H1 (cell line): Measurements from ENCODE around the gene GPATCH4. TPM values are rescaled to one million over a fixed set of nuclear protein-coding genes. Genes with fewer than 3 reads are reported as not detected.

Source experiments
- CTCF ChIA-PET: fragments of 300-600 bp; sonication (Branson Sonifier 250); formaldehyde crosslinking; loops from one replicate; lab custom pipeline; 2021; ENCODE audit not compliant: partially characterized antibody; lab: Charles Lee
- POLR2A ChIA-PET: fragments of 300-600 bp; sonication (Branson Sonifier 250); formaldehyde crosslinking; loops from one replicate; lab custom pipeline; 2021; ENCODE audit warnings: inconsistent platforms; ENCODE audit not compliant: partially characterized antibody; lab: Charles Lee
- DNase-seq, 2 experiments: peaks; one replicate each; pipeline versions ENCODE4 v3.0.0 to v3.0.0-alpha.2; 2010 to 2022; ENCODE audit warnings: low spot score in 2 of 2, low read depth in 1 of 2, mixed read lengths in 1 of 2
- FAIRE-seq: peaks from 2 replicates; lab custom pipeline; 2011; peaks lifted over from hg19 to GRCh38; lab: Jason Lieb, UNC
- H2AFZ ChIP-seq: 2 replicates; pipeline ENCODE4 v1.8.1; 2012; ENCODE audit warnings: low read length, inconsistent platforms
- H2AK5ac ChIP-seq: 2 replicates; pipeline ENCODE4 v1.6.1; 2013; ENCODE audit warnings: low read depth, low read length
- H2BK120ac ChIP-seq: replicated peaks from 2 replicates; pipeline ENCODE3; 2013; ENCODE audit warnings: low read depth, low read length, inconsistent platforms
- H2BK12ac ChIP-seq: 2 replicates; pipeline ENCODE4 v1.6.1; 2013; ENCODE audit warnings: low read depth, low read length
- H2BK15ac ChIP-seq: 2 replicates; pipeline ENCODE4 v1.6.1; 2013; ENCODE audit warnings: low read length
- H2BK20ac ChIP-seq: 2 replicates; pipeline ENCODE4 v1.6.1; 2013; ENCODE audit warnings: low read length
- H2BK5ac ChIP-seq: 2 replicates; pipeline ENCODE4 v1.6.1; 2013; ENCODE audit warnings: low read depth, low read length
- H3K14ac ChIP-seq: 2 replicates; pipeline ENCODE4 v1.6.1; 2013; ENCODE audit warnings: inconsistent platforms; ENCODE audit not compliant: insufficient read length
- H3K18ac ChIP-seq: 2 replicates; pipeline ENCODE4 v1.6.1; 2013; ENCODE audit warnings: low read length; ENCODE audit errors: extremely low read depth
- H3K23ac ChIP-seq: 2 replicates; pipeline ENCODE4 v1.6.1; 2013; ENCODE audit warnings: inconsistent platforms; ENCODE audit not compliant: insufficient read length
- H3K23me2 ChIP-seq: 2 replicates; pipeline ENCODE4 v1.6.1; 2013; ENCODE audit warnings: low read depth, low read length
- H3K27ac ChIP-seq: 2 replicates; pipeline ENCODE4 v1.6.1; 2011; ENCODE audit warnings: low read depth, low read length, inconsistent platforms
- H3K27me3 ChIP-seq, 4 experiments: replicated peaks in 1 of 4; 1 replicate in 1 of 4; 2 replicates in 3 of 4; pipeline versions ENCODE4 v1.6.1 to v1.8.1; 2011 to 2013; ENCODE audit warnings: low read length in 3 of 4, mild to moderate bottlenecking in 3 of 4, inconsistent platforms in 2 of 4, mixed read lengths in 2 of 4, moderate library complexity in 1 of 4; ENCODE audit not compliant: control insufficient read depth in 3 of 4, insufficient read depth in 3 of 4; ENCODE audit errors: extremely low read depth in 1 of 4
- H3K36me3 ChIP-seq, 4 experiments: 2 replicates each; pipeline versions ENCODE4 v1.6.1 to v1.8.1; 2011 to 2013; ENCODE audit warnings: mild to moderate bottlenecking in 4 of 4, low read length in 3 of 4, moderate library complexity in 2 of 4, control low read depth in 1 of 4, inconsistent platforms in 1 of 4; ENCODE audit not compliant: insufficient read depth in 4 of 4, control insufficient read depth in 2 of 4
- H3K4ac ChIP-seq: replicated peaks from 2 replicates; pipeline ENCODE3; 2013; ENCODE audit warnings: low read length, low read depth, mixed read lengths, inconsistent platforms; ENCODE audit not compliant: insufficient read length
- H3K4me1 ChIP-seq, 4 experiments: replicated peaks in 1 of 4; 1 replicate in 1 of 4; 2 replicates in 3 of 4; pipeline versions ENCODE4 v1.6.1 to v1.8.1; 2011 to 2013; ENCODE audit warnings: low read length in 3 of 4, inconsistent platforms in 2 of 4, mixed read lengths in 1 of 4; ENCODE audit not compliant: insufficient read depth in 4 of 4, control insufficient read depth in 3 of 4
- H3K4me2 ChIP-seq, 2 experiments: 2 replicates each; pipeline versions ENCODE4 v1.6.1 to v1.8.1; 2011 to 2013; ENCODE audit warnings: low read depth in 2 of 2, low read length in 2 of 2, control low read depth in 1 of 2, inconsistent platforms in 1 of 2, mild to moderate bottlenecking in 1 of 2; ENCODE audit not compliant: insufficient read depth in 1 of 2
- H3K4me3 ChIP-seq, 4 experiments: fragments of 200-600, 300-600 bp in 1 of 4; sonication (generic), shearing (Covaris generic), sonication (Bioruptor Twin) in 1 of 4; 2 replicates each; pipeline versions ENCODE4 v1.5.1 to v1.8.1; 2011 to 2016; ENCODE audit warnings: low read length in 4 of 4, low read depth in 3 of 4, control low read depth in 2 of 4, inconsistent platforms in 2 of 4, mild to moderate bottlenecking in 2 of 4, mixed read lengths in 1 of 4, moderate library complexity in 1 of 4; ENCODE audit not compliant: insufficient read depth in 2 of 4; ENCODE audit errors: extremely low read depth in 1 of 4
- H3K56ac ChIP-seq: replicated peaks from 2 replicates; pipeline ENCODE3; 2013; ENCODE audit warnings: low read depth, mild to moderate bottlenecking, mixed read lengths, low read length, inconsistent platforms; ENCODE audit not compliant: insufficient read length
- H3K79me1 ChIP-seq: 2 replicates; pipeline ENCODE4 v1.6.1; 2013; ENCODE audit warnings: low read depth, low read length, control low read depth
- H3K79me2 ChIP-seq, 2 experiments: 2 replicates each; pipeline versions ENCODE4 v1.6.1 to v1.8.1; 2012 to 2013; ENCODE audit warnings: low read length in 2 of 2, mild to moderate bottlenecking in 2 of 2, inconsistent platforms in 1 of 2; ENCODE audit not compliant: insufficient read depth in 2 of 2, control insufficient read depth in 1 of 2
- H3K9ac ChIP-seq, 4 experiments: replicated peaks in 1 of 4; 1 replicate in 1 of 4; 2 replicates in 3 of 4; pipeline versions ENCODE4 v1.6.1 to v1.8.1; 2011 to 2013; ENCODE audit warnings: low read depth in 3 of 4, low read length in 3 of 4, control low read depth in 2 of 4, mild to moderate bottlenecking in 2 of 4, moderate library complexity in 2 of 4, inconsistent platforms in 1 of 4; ENCODE audit errors: extremely low read depth in 1 of 4
- H3K9me3 ChIP-seq, 2 experiments: 2 replicates each; pipeline versions ENCODE4 v1.6.1 to v1.8.1; 2012 to 2013; ENCODE audit warnings: mild to moderate bottlenecking in 2 of 2, moderate library complexity in 2 of 2, control low read depth in 1 of 2, inconsistent platforms in 1 of 2, low read depth in 1 of 2, low read length in 1 of 2, mixed read lengths in 1 of 2; ENCODE audit not compliant: insufficient read depth in 2 of 2
- H4K20me1 ChIP-seq, 2 experiments: replicated peaks in 1 of 2; 2 replicates each; pipeline versions ENCODE3 to v1.8.1; 2011 to 2013; ENCODE audit warnings: inconsistent platforms in 2 of 2, low read length in 2 of 2, mild to moderate bottlenecking in 1 of 2; ENCODE audit not compliant: insufficient read depth in 2 of 2, control insufficient read depth in 1 of 2
- H4K5ac ChIP-seq: 2 replicates; pipeline ENCODE4 v1.6.1; 2013; ENCODE audit warnings: low read length, low read depth, mixed read lengths, inconsistent platforms; ENCODE audit not compliant: insufficient read length
- H4K8ac ChIP-seq: 2 replicates; pipeline ENCODE4 v1.8.0; 2013; ENCODE audit warnings: mild to moderate bottlenecking, moderate library complexity, low read length, inconsistent platforms; ENCODE audit not compliant: insufficient read depth; ENCODE audit errors: extremely low read depth
- H4K91ac ChIP-seq: replicated peaks from 2 replicates; pipeline ENCODE3; 2013; ENCODE audit warnings: low read length, mixed read lengths, inconsistent platforms; ENCODE audit not compliant: insufficient read length
- ASH2L ChIP-seq: fragments of 200-600, 300-600 bp; sonication (generic); IDR thresholded peaks from one replicate; pipeline ENCODE4 v1.7.1; 2017; ENCODE audit warnings: low read length
- BRCA1 ChIP-seq: IDR thresholded peaks from 2 replicates; pipeline ENCODE4 v1.6.1; 2012; ENCODE audit warnings: low read depth, low read length, improper control_type of control experiment
- CBX5 ChIP-seq: fragments of 300-800, 300-1000 bp; sonication (generic); IDR thresholded peaks from 2 replicates; pipeline ENCODE4 v1.7.1; 2016; ENCODE audit warnings: antibody characterized with exemption, low read length, low read depth
- CBX8 ChIP-seq: fragments of 300-800, 300-1000 bp; sonication (generic); IDR thresholded peaks from 2 replicates; pipeline ENCODE4 v1.7.1; 2016; ENCODE audit warnings: low read depth, low read length, borderline replicate concordance
- CHD1 ChIP-seq: IDR thresholded peaks from 2 replicates; pipeline ENCODE4 v1.6.1; 2012; ENCODE audit warnings: low read depth, low read length, improper control_type of control experiment
- CREB1 ChIP-seq: IDR thresholded peaks from 2 replicates; pipeline ENCODE4 v1.6.1; 2012; ENCODE audit warnings: inconsistent platforms
- KDM4A ChIP-seq: IDR thresholded peaks from one replicate; pipeline ENCODE4 v1.7.1; 2012; ENCODE audit warnings: low read depth, mild to moderate bottlenecking, moderate library complexity, low read length, inconsistent platforms; ENCODE audit not compliant: severe bottlenecking
- NANOG ChIP-seq: IDR thresholded peaks from 2 replicates; pipeline ENCODE4 v1.6.1; 2011; ENCODE audit warnings: low read length, low read depth, mild to moderate bottlenecking, inconsistent platforms; ENCODE audit not compliant: insufficient read depth, poor library complexity, severe bottlenecking
- POU5F1 ChIP-seq: IDR thresholded peaks from 2 replicates; pipeline ENCODE4 v1.6.1; 2011; ENCODE audit warnings: low read depth, mild to moderate bottlenecking, low read length, moderate library complexity
- RFX5 ChIP-seq: IDR thresholded peaks from 2 replicates; pipeline ENCODE4 v1.6.1; 2011; ENCODE audit warnings: low read depth, low read length, improper control_type of control experiment, borderline replicate concordance
- SRF ChIP-seq: IDR thresholded peaks from 2 replicates; pipeline ENCODE4 v1.6.1; 2011; ENCODE audit warnings: mild to moderate bottlenecking, low read depth, low read length, moderate library complexity
- SUZ12 ChIP-seq: fragments of 200-600 bp; sonication (generic); IDR thresholded peaks from 2 replicates; pipeline ENCODE4 v1.6.1; 2012; ENCODE audit warnings: mild to moderate bottlenecking, inconsistent platforms, low read length, moderate library complexity, mixed read lengths
- TEAD4 ChIP-seq: IDR thresholded peaks from 2 replicates; pipeline ENCODE4 v1.6.1; 2012; ENCODE audit warnings: low read depth, low read length, inconsistent platforms, mixed read lengths
- YY1 ChIP-seq: IDR thresholded peaks from 2 replicates; pipeline ENCODE4 v1.6.1; 2011; ENCODE audit warnings: low read depth, mild to moderate bottlenecking, low read length
- WGBS, 2 experiments: shearing (Covaris generic) in 1 of 2; methylation state at CpG; one replicate each; pipeline versions ENCODE4 v1.1.6 to v1.1.7; 2013 to 2015; ENCODE audit warnings: low lambda C conversion rate in 2 of 2, mixed read lengths in 2 of 2, inconsistent platforms in 1 of 2, low coverage in 1 of 2, missing lambda C conversion rate in 1 of 2; ENCODE audit not compliant: insufficient replicate concordance in 2 of 2, insufficient coverage in 1 of 2, insufficient read length in 1 of 2; ENCODE audit errors: extremely low coverage in 1 of 2, missing lambda C conversion rate in 1 of 2; 5-methylcytosine and 5-hydroxymethylcytosine counted together
- polyA plus RNA-seq, 7 experiments: library from polyadenylated mRNA; depleted of rRNA in 3 of 7; stranded (reverse) in 5 of 7; unstranded in 2 of 7; fragments of >200 nt in 5 of 7; fragments of 200-250 nt in 2 of 7; gene quantifications; 1 replicate in 5 of 7; 2 replicates in 1 of 7; 4 replicates in 1 of 7; pipeline versions ENCODE4 v1.2.1 to v1.2.3, GENCODE V29; 2011 to 2013; ENCODE audit warnings: missing spikeins in 2 of 7, mixed read lengths in 2 of 7
- total RNA-seq: library from RNA; stranded (reverse); fragmentation: NEBNext Ultra II Directional; extraction: Animal tissue kit (Norgen Biotek cat#: 25700); gene quantifications from 2 replicates; pipeline ENCODE4 v1.2.1, GENCODE V29; 2021
- TF ChIP-seq, protein P1 (sequence below): IDR thresholded peaks from 2 replicates; pipeline ENCODE4 v1.6.1; 2011; ENCODE audit warnings: low read depth, mild to moderate bottlenecking, low read length; ENCODE audit not compliant: insufficient read depth

Gene GPATCH4
- total and polyA plus RNA-seq, 2 of the 8 experiments (the other 6 are each of a cell fraction or from before 2014, with no cell fraction given) = 20.5 to 47.9 TPM

DNA sequence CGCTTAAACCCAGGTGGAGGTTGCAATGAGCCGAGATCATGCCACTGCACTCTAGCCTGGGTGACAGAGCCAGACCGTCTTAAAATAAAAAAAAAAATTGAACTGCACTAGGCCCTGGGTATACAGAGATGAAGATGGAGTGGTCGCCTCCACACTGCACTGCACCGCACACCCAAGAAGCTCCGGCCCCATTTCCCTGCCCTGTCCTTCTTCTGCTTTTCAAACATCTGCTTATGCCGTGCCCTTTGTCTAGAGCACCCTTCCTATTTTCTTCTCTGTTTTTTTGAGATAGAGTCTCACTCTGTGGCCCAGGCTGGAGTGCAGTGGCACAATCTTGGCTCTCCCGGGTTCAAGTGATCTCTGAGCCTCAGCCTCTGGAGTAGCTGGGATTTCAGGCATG lies 46.3 kb downstream of the GPATCH4 start:
- H3K9me3 ChIP-seq = no peaks in the 10 kb centered on the region
- H3K4me1 ChIP-seq = no peaks in the 10 kb centered on the region
- no peak overlapping the region for H2BK15ac ChIP-seq
- no peak overlapping the region for H4K5ac ChIP-seq
- H4K8ac ChIP-seq = no peak overlapping the region
- no peak overlapping the region for H3K4ac ChIP-seq
- H2BK12ac ChIP-seq = no peak overlapping the region
- H3K23ac ChIP-seq = no peak overlapping the region
- H3K23me2 ChIP-seq = no peaks in the 10 kb centered on the region
- H2BK20ac ChIP-seq = no peak overlapping the region
- POLR2A ChIA-PET = interaction anchor here (0.8 to 2.3 kb wide), 5 partner anchors 12 to 50 kb away, joined by 3 to 7 read pairs (median 3); no protein-coding TSS in a partner anchor
- H3K27me3 ChIP-seq = no peaks in the 10 kb centered on the region
- no peak overlapping the region for H2AFZ ChIP-seq
- H3K56ac ChIP-seq = no peak overlapping the region
- no peak overlapping the region for H2AK5ac ChIP-seq
- 81% methylated on average over 8 of the region's 8 CpGs; no CpG with 5 or more reads in 1 of the 2 experiments for WGBS, 2 experiments
- peaks cover 0 to 4% of the 10 kb centered on the region in 2 experiments for H4K20me1 ChIP-seq
- peaks cover 4 to 29% (median 15%) of the 10 kb centered on the region in 4 experiments; a peak in 5 of 8 replicates for H3K36me3 ChIP-seq
- H4K91ac ChIP-seq = no peak overlapping the region
- TF ChIP-seq TEAD4 (no peak), KDM4A (no peak), SUZ12 (no peak), CHD1 (no peak), POU5F1 (no peak), CREB1 (no peak), CBX5 (no peak), YY1 (no peak), BRCA1 (no peak), SRF (no peak), RFX5 (no peak), NANOG (no peak), ASH2L (no peak), CBX8 (no peak)
- TF ChIP-seq, protein P1, sequence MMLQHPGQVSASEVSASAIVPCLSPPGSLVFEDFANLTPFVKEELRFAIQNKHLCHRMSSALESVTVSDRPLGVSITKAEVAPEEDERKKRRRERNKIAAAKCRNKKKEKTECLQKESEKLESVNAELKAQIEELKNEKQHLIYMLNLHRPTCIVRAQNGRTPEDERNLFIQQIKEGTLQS = no peak
- TF ChIP-seq, all 59 proteins: peak for 0
- H2BK5ac ChIP-seq = no peak overlapping the region
- no peak overlapping the region for H3K9ac ChIP-seq
- no peak for DNase-seq
- H3K4me2 ChIP-seq = no peak overlapping the region
- CTCF ChIA-PET = interaction anchor here (0.8 to 3.1 kb wide), 9 partner anchors 10 to 169 kb away, joined by 3 to 9 read pairs (median 3); partner anchors contain the start of gene MEF2D
- H2BK120ac ChIP-seq = no peak overlapping the region
- H3K18ac ChIP-seq = no peak overlapping the region
- no peak for FAIRE-seq
- no peak overlapping the region for H3K27ac ChIP-seq
- no peaks in the 10 kb centered on the region for H3K79me2 ChIP-seq
- H3K4me3 ChIP-seq = no peak overlapping the region
- H3K79me1 ChIP-seq = no peaks in the 10 kb centered on the region
- H3K14ac ChIP-seq = no peak overlapping the region
